RWPE1 (cell line): ENCODE data around the gene NHERF2.
A peak's percentile ranks its signal among the peaks of the same experiment; 100 is the strongest.

ENCODE experiments used
- CTCF ChIA-PET: fragments of 350-600 bp; sonication (Branson Sonifier 250); formaldehyde crosslinking; extraction: SDS; loops from one replicate; lab custom pipeline; 2021; lab: Yijun Ruan, JAX
- POLR2A ChIA-PET: fragments of 400-600 bp; formaldehyde crosslinking; extraction: SDS; loops from one replicate; lab custom pipeline; 2020; ENCODE audit warnings: antibody characterized with exemption; ENCODE audit not compliant: low non-redundant PET; lab: Yijun Ruan, JAX
- DNase-seq: peaks from one replicate; pipeline ENCODE4 v3.0.0; 2012; ENCODE audit warnings: low spot score
- H3K27ac ChIP-seq: fragments of 450-650 bp; 2 replicates; pipeline ENCODE4 v1.5.1; 2017
- CTCF ChIP-seq: fragments of 450-650 bp; conservative IDR thresholded peaks from 2 replicates; pipeline ENCODE4 v1.5.1; 2017; ENCODE audit warnings: low read depth, mild to moderate bottlenecking

NHERF2 gene

GRCh38 chr16:2027024-2028010, 615 bp downstream of the NHERF2 start:
- CTCF ChIA-PET = interaction anchor here (0.5 to 1.1 kb wide), 6 partner anchors 11 to 930 kb away, joined by 3 to 6 read pairs (median 3); no protein-coding TSS in a partner anchor
- peak overlapping the region; percentile 85 for H3K27ac ChIP-seq
- POLR2A ChIA-PET = interaction anchor here (0.6 kb wide), 1 partner anchor 12 kb away, joined by 4 read pairs; no protein-coding TSS in a partner anchor

GRCh38 chr16:2028146-2028545, 1.4 kb downstream of the NHERF2 start:
- POLR2A ChIA-PET = interaction anchor here (0.6 kb wide), 1 partner anchor 12 kb away, joined by 4 read pairs; no protein-coding TSS in a partner anchor
- CTCF ChIA-PET = interaction anchor here (0.5 to 1.1 kb wide), 4 partner anchors 12 to 112 kb away, joined by 3 to 6 read pairs (median 3); no protein-coding TSS in a partner anchor
- H3K27ac ChIP-seq = peak overlapping the region; percentile 85

More at GRCh38 chr16:2027024-2028010, 615 bp downstream of the NHERF2 start:
- DNase-seq = no peak
- TF ChIP-seq CTCF = no peak

GRCh38 chr16:2028620-2029220, 2.0 kb downstream of the NHERF2 start:
- POLR2A ChIA-PET = no interaction called here
- peak overlapping the region; percentile 85 for H3K27ac ChIP-seq
- TF ChIP-seq CTCF = no peak
- CTCF ChIA-PET = interaction anchor here (1.1 kb wide), 1 partner anchor 112 kb away, joined by 6 read pairs; no protein-coding TSS in a partner anchor
- DNase-seq = no peak

More at GRCh38 chr16:2028146-2028545, 1.4 kb downstream of the NHERF2 start:
- no peak for DNase-seq
- TF ChIP-seq CTCF = no peak

GRCh38 chr16:2029350-2029749, 2.6 kb downstream of the NHERF2 start:
- no peak for DNase-seq
- TF ChIP-seq CTCF = no peak
- ChIA-PET CTCF (no interaction called here), POLR2A (no interaction called here)
- peak overlapping the region; percentile 78 for H3K27ac ChIP-seq

GRCh38 chr16:2030036-2030435, 3.3 kb downstream of the NHERF2 start:
- TF ChIP-seq CTCF = no peak
- CTCF ChIA-PET = interaction anchor here (0.6 kb wide), 1 partner anchor 116 kb away, joined by 3 read pairs; no protein-coding TSS in a partner anchor
- POLR2A ChIA-PET = no interaction called here
- peak overlapping the region; percentile 78 for H3K27ac ChIP-seq
- DNase-seq = no peak

GRCh38 chr16:2031081-2031577, 4.4 kb downstream of the NHERF2 start:
- no peak for TF ChIP-seq CTCF
- no peak for DNase-seq
- ChIA-PET CTCF (no interaction called here), POLR2A (no interaction called here)
- H3K27ac ChIP-seq = peak overlapping the region; percentile 78
